CD14-positive monocyte (primary cell): ENCODE results near the gene BANP. TPM values are rescaled to one million over a fixed set of nuclear protein-coding genes. Genes with fewer than 3 reads are reported as not detected.

ENCODE experiments used
- DNase-seq, 3 donors: peaks; one replicate each; pipeline ENCODE4 v3.0.0-alpha.2; 2011 to 2022
- H2AFZ ChIP-seq: 2 replicates; pipeline ENCODE4 v1.6.0; 2012; ENCODE audit warnings: mild to moderate bottlenecking, low read depth, low read length, inconsistent platforms; ENCODE audit not compliant: insufficient read depth, poor library complexity, severe bottlenecking
- H3K27ac ChIP-seq, 2 donors: 1 replicate in 1 of 2; 2 replicates in 1 of 2; pipeline ENCODE4 v1.5.1; 2012 to 2013; ENCODE audit warnings: low read length in 2 of 2, control low read depth in 1 of 2, inconsistent platforms in 1 of 2, low read depth in 1 of 2, mild to moderate bottlenecking in 1 of 2
- H3K27me3 ChIP-seq, 2 donors: one replicate each; pipeline versions ENCODE4 v1.6.0 to v1.6.1; 2011 to 2013; ENCODE audit warnings: low read length in 2 of 2; ENCODE audit not compliant: control insufficient read depth in 2 of 2, insufficient read depth in 2 of 2
- H3K36me3 ChIP-seq, 2 donors: replicated peaks in 1 of 2; 1 replicate in 1 of 2; 2 replicates in 1 of 2; pipeline versions ENCODE4 v1.5.1 to v1.6.1; 2012 to 2013; ENCODE audit warnings: low read length in 2 of 2, control low read depth in 1 of 2, inconsistent platforms in 1 of 2, mild to moderate bottlenecking in 1 of 2; ENCODE audit not compliant: insufficient read depth in 2 of 2, control insufficient read depth in 1 of 2
- H3K4me1 ChIP-seq, 2 donors: 1 replicate in 1 of 2; 2 replicates in 1 of 2; pipeline versions ENCODE4 v1.5.1 to v1.6.1; 2012 to 2013; ENCODE audit warnings: low read length in 2 of 2, control low read depth in 1 of 2, inconsistent platforms in 1 of 2, mild to moderate bottlenecking in 1 of 2, moderate library complexity in 1 of 2; ENCODE audit not compliant: insufficient read depth in 2 of 2, control insufficient read depth in 1 of 2
- H3K4me2 ChIP-seq: replicated peaks from 2 replicates; pipeline ENCODE3; 2012; ENCODE audit warnings: low read length, moderate library complexity, mild to moderate bottlenecking; ENCODE audit not compliant: poor library complexity, severe bottlenecking; ENCODE audit errors: extremely low read depth
- H3K4me3 ChIP-seq, 3 experiments: fragments of 200-600 bp in 1 of 3; sonication (generic) in 1 of 3; replicated peaks in 1 of 3; 1 replicate in 2 of 3; 2 replicates in 1 of 3; pipeline ENCODE4 v1.5.1; 2011 to 2013; ENCODE audit warnings: low read length in 3 of 3, mild to moderate bottlenecking in 3 of 3, control low read depth in 2 of 3, low read depth in 2 of 3, inconsistent platforms in 1 of 3, moderate library complexity in 1 of 3
- H3K79me2 ChIP-seq: 2 replicates; pipeline ENCODE4 v1.6.0; 2012; ENCODE audit warnings: mild to moderate bottlenecking, control low read depth, inconsistent platforms, low read length, moderate library complexity; ENCODE audit not compliant: insufficient read depth
- H3K9ac ChIP-seq: 2 replicates; pipeline ENCODE4 v1.6.0; 2017; ENCODE audit warnings: low read length, mild to moderate bottlenecking; ENCODE audit not compliant: insufficient read depth, poor library complexity, severe bottlenecking
- H3K9me3 ChIP-seq, 2 donors: replicated peaks in 1 of 2; 1 replicate in 1 of 2; 2 replicates in 1 of 2; pipeline versions ENCODE4 v1.5.1 to v1.6.1; 2012 to 2013; ENCODE audit warnings: low read length in 2 of 2, control low read depth in 1 of 2; ENCODE audit not compliant: control insufficient read depth in 1 of 2, insufficient read depth in 1 of 2
- H4K20me1 ChIP-seq: 2 replicates; pipeline ENCODE4 v1.6.0; 2012; ENCODE audit warnings: mild to moderate bottlenecking, low read length, control low read depth, moderate library complexity; ENCODE audit not compliant: insufficient read depth
- H3K27ac Mint-ChIP-seq, 7 donors: one replicate each; pipeline ENCODE4 v1.8.0; 2020; ENCODE audit warnings: mild to moderate bottlenecking in 7 of 7, mixed read lengths in 7 of 7, moderate library complexity in 6 of 7, inconsistent platforms in 2 of 7
- H3K27me3 Mint-ChIP-seq, 3 donors: one replicate each; pipeline ENCODE4 v1.8.0; 2021 to 2022; ENCODE audit warnings: low read depth in 3 of 3, mild to moderate bottlenecking in 3 of 3, mixed read lengths in 3 of 3, moderate library complexity in 3 of 3, inconsistent platforms in 1 of 3
- H3K36me3 Mint-ChIP-seq, 2 donors: one replicate each; pipeline ENCODE4 v1.8.0; 2020; ENCODE audit warnings: mixed read lengths in 2 of 2, inconsistent platforms in 1 of 2, mild to moderate bottlenecking in 1 of 2
- H3K4me1 Mint-ChIP-seq: one replicate; pipeline ENCODE4 v1.8.0; 2020; ENCODE audit warnings: mild to moderate bottlenecking, mixed read lengths
- H3K4me3 Mint-ChIP-seq, 2 donors: one replicate each; pipeline ENCODE4 v1.8.0; 2020; ENCODE audit warnings: mild to moderate bottlenecking in 2 of 2, mixed read lengths in 2 of 2, moderate library complexity in 1 of 2
- H3K9me3 Mint-ChIP-seq, 7 donors: one replicate each; pipeline ENCODE4 v1.8.0; 2020 to 2022; ENCODE audit warnings: mixed read lengths in 7 of 7, mild to moderate bottlenecking in 6 of 7, moderate library complexity in 6 of 7, inconsistent platforms in 2 of 7
- WGBS: methylation state at CpG from one replicate; pipeline ENCODE4 v1.1.5; 2013; ENCODE audit warnings: missing lambda C conversion rate; ENCODE audit not compliant: insufficient coverage; 5-methylcytosine and 5-hydroxymethylcytosine counted together
- intact Hi-C, 2 donors: fragments of 100-400 bp; cut with micrococcal nuclease; formaldehyde crosslinking; loops; one replicate each; pipeline versions ENCODE4 v1.15.0 to v1.15.1; 2023
- polyA plus RNA-seq, 3 donors: library from polyadenylated mRNA; depleted of rRNA in 1 of 3; unstranded in 2 of 3; stranded (reverse) in 1 of 3; fragments of 300-500 nt in 2 of 3; fragments of >200 nt in 1 of 3; fragmentation: Illumina TruSeq in 2 of 3; gene quantifications; 1 replicate in 2 of 3; 2 replicates in 1 of 3; pipeline ENCODE4 v1.2.3, GENCODE V29; 2012 to 2021
- TF ChIP-seq, protein P1 (sequence below): fragments of 200-600 bp; IDR thresholded peaks from one replicate; pipeline ENCODE4 v1.8.0; 2022; ENCODE audit warnings: antibody characterized with exemption, mild to moderate bottlenecking

The BANP gene
- polyA plus RNA-seq, 3 donors = 10.1 to 40.9 (median 11.7) TPM

DNA sequence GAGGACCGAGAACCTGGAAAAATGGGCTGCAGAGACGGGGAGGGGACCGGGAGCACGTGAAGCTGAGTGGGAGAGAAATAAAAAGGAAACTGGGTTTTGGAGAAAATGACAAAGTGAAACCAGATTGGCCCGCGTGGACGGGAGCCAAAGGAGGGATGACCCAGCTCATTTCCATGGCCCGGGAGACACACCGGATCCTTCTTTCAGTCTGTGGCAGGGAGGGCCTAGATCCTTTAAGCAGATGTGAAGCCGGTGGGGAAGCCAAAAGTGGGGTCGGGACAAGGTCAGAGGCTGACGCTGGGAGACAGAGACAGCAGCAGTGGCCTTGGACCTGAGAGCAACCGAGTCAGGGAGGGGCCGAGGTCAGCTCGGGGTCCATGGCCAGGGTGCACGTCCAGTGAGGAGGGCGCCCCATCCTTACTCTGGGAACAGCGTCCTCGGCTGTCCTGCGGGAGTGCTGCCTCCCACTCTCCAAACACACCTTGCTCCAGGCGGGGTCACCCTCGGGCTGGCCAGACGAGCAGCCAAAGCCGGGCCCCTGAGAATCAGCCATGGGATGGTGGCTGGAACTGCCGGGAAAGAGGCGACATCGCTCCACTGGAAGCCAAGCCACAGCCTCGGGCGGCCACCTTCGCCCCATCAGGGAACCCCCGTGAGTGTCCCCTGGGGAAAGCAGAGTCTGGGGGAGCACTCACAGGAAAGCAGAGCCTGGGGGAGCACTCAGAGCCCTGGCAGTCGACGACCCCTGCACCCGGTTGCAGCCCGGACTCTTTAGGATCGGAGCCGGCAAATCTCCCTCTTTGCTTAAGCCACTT is 32.2 kb upstream of the BANP start:
- H3K36me3 Mint-ChIP-seq = no peaks in the 10 kb centered on the region
- peaks cover 5 to 7% (median 5%) of the 10 kb centered on the region in 3 donors for H3K27me3 Mint-ChIP-seq
- peak in 1 of 3 donors; percentile 16 for DNase-seq
- no peaks in the 10 kb centered on the region for H3K79me2 ChIP-seq
- H3K9me3 Mint-ChIP-seq = peaks cover 0 to 4% (median 0%) of the 10 kb centered on the region in 7 donors
- no peak overlapping the region for H3K9ac ChIP-seq
- H3K27ac ChIP-seq = no peak overlapping the region
- intact Hi-C loops = no loop called here
- no peaks in the 10 kb centered on the region for H3K9me3 ChIP-seq
- no peaks in the 10 kb centered on the region for H3K36me3 ChIP-seq
- peak overlapping the region; percentile 70 to 71 for H3K4me3 Mint-ChIP-seq
- H3K4me1 ChIP-seq = peaks cover 0 to 7% of the 10 kb centered on the region in 2 donors
- H3K4me2 ChIP-seq = peak overlapping the region; percentile 26
- TF ChIP-seq, protein P1, sequence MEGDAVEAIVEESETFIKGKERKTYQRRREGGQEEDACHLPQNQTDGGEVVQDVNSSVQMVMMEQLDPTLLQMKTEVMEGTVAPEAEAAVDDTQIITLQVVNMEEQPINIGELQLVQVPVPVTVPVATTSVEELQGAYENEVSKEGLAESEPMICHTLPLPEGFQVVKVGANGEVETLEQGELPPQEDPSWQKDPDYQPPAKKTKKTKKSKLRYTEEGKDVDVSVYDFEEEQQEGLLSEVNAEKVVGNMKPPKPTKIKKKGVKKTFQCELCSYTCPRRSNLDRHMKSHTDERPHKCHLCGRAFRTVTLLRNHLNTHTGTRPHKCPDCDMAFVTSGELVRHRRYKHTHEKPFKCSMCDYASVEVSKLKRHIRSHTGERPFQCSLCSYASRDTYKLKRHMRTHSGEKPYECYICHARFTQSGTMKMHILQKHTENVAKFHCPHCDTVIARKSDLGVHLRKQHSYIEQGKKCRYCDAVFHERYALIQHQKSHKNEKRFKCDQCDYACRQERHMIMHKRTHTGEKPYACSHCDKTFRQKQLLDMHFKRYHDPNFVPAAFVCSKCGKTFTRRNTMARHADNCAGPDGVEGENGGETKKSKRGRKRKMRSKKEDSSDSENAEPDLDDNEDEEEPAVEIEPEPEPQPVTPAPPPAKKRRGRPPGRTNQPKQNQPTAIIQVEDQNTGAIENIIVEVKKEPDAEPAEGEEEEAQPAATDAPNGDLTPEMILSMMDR = no peak
- H2AFZ ChIP-seq = peak overlapping the region; percentile 41
- no peaks in the 10 kb centered on the region for H3K27me3 ChIP-seq
- WGBS = 70% methylated on average over 34 of the region's 37 CpGs
- H4K20me1 ChIP-seq = no peaks in the 10 kb centered on the region
- peaks cover 6% of the 10 kb centered on the region for H3K4me1 Mint-ChIP-seq
- peak overlapping the region in 1 of 3 experiments; percentile 11 for H3K4me3 ChIP-seq
- peak overlapping the region in 4 of 7 donors; percentile 54 to 77 (median 60) for H3K27ac Mint-ChIP-seq

DNA sequence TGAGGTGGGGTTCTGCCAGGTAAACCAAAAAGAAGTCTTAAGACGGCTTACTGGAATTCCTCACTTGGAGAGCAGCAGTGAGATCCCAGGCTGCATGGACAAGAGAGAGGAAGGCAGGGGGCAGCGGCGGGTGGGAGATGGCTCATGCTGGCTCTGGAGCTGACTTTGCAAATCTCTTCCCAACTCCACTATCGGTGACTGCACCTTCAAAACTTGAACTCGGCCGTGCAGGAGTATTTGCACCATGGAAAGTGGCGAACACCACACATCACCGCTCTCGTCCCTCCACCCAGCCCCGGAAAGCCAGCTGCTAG is 31.6 kb upstream of the BANP start:
- Histone ChIP-seq H4K20me1 (no peaks in the 10 kb centered on the region), H3K9ac (no peak overlapping the region), H3K36me3 (no peaks in the 10 kb centered on the region), H3K79me2 (no peaks in the 10 kb centered on the region), H3K4me1 (peaks cover 0 to 7% of the 10 kb centered on the region in 2 donors), H3K9me3 (no peaks in the 10 kb centered on the region), H3K27me3 (no peaks in the 10 kb centered on the region), H3K4me2 (no peak overlapping the region), H3K27ac (no peak overlapping the region), H2AFZ (no peak overlapping the region), H3K4me3 (no peak overlapping the region)
- DNase-seq = no peak
- no peak overlapping the region for H3K4me3 Mint-ChIP-seq
- TF ChIP-seq, protein P1 = no peak
- H3K9me3 Mint-ChIP-seq = peaks cover 0 to 4% (median 0%) of the 10 kb centered on the region in 7 donors
- intact Hi-C loops = no loop called here
- no peaks in the 10 kb centered on the region for H3K36me3 Mint-ChIP-seq
- H3K27ac Mint-ChIP-seq = no peak overlapping the region
- WGBS = 96% methylated on average over 7 of the region's 10 CpGs
- H3K27me3 Mint-ChIP-seq = peaks cover 3 to 10% (median 5%) of the 10 kb centered on the region in 3 donors
- H3K4me1 Mint-ChIP-seq = peaks cover 6% of the 10 kb centered on the region
